ENCODE measurements around the gene COL25A1.

The COL25A1 gene

DNA sequence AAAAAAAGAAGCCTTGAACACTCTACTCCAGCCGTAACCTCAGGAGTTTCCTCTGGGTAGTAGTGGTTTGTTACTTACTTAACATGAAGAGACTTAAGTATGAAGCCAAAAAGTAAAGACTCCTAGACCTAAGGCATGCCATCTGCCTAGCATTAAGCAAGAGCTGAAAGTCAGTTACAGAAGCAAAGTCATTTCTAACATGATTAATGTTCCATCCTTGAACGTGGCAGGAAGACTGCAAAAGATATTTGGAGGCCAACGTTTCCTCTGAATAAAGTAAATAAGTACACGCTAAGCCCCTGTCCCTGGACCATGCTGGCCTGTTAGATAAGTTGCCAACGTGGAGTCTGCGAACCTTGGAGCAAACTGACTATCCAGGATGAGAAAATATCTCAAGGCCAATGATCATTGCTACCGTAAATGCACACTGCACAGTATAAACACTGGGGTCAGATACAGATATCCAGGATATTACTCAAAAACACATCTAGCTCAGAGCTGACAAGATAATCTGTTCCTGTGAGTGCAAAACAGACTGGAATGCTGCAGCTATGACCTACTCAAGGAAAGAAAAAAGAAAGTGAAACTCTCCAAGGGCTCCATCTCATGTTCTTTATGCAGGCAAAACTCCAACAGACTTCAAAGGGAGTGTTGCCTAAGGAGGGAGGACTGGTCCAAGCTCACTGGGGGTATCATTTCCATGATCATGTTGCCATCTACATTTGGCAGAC, 255.8 kb downstream of the COL25A1 start:
- DNase-seq (ENCODE audit: extremely low spot score): no peak
- CTCF ChIA-PET: interaction anchor here (1.0 kb wide), 1 partner anchor 9 kb away, joined by 3 read pairs; no protein-coding TSS in a partner anchor
- POLR2A ChIA-PET: no interaction called here
- TF ChIP-seq, protein P1, sequence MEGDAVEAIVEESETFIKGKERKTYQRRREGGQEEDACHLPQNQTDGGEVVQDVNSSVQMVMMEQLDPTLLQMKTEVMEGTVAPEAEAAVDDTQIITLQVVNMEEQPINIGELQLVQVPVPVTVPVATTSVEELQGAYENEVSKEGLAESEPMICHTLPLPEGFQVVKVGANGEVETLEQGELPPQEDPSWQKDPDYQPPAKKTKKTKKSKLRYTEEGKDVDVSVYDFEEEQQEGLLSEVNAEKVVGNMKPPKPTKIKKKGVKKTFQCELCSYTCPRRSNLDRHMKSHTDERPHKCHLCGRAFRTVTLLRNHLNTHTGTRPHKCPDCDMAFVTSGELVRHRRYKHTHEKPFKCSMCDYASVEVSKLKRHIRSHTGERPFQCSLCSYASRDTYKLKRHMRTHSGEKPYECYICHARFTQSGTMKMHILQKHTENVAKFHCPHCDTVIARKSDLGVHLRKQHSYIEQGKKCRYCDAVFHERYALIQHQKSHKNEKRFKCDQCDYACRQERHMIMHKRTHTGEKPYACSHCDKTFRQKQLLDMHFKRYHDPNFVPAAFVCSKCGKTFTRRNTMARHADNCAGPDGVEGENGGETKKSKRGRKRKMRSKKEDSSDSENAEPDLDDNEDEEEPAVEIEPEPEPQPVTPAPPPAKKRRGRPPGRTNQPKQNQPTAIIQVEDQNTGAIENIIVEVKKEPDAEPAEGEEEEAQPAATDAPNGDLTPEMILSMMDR (IDR thresholded peaks at IDR 0.05; ENCODE audit: control extremely low read depth, extremely low read depth, low read depth, missing control alignments): no peak

DNA sequence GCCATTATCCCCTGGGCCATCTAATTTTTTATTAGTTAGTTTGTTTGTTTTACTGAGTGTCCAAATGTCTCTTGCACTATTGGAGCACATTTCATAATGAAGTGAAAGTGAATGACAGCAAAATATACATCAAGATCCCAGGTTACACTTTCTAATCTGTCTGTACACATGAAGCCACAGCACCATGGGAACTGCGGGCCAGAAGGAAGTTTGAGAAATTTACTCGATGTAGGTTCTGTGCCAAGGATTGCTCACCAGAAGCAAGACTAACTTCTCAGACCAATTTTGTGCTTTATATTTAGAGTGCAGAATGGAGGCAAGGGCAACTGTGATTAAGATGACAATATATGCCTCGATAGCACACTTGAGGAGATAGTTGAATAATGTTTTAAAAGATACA, 258.0 kb downstream of the COL25A1 start:
- ChIA-PET POLR2A (no interaction called here), CTCF (no interaction called here)
- DNase-seq (ENCODE audit: extremely low spot score): no peak
- TF ChIP-seq, protein P1 (IDR thresholded peaks at IDR 0.05; ENCODE audit: control extremely low read depth, extremely low read depth, low read depth, missing control alignments): no peak

DNA sequence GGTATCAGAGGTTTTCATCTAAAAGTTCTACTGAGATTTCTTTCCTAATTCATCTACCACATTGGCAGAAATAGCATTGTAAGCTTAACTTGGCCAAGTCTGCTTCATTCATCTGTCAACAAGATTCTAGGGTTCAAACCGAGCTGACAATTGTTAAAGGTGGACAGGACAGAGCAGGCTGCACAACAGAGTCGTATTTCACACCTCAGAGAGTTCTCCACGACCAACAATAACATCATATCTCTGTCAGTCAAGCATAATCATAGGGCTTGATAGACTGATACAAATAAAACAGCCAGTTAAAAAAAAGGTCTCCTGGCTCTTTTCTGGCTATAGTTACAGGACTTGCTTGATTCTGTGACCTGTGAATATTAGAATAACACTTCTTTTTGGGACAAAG, 259.2 kb downstream of the COL25A1 start:
- CTCF ChIA-PET: interaction anchor here (0.6 kb wide), 1 partner anchor 9 kb away, joined by 4 read pairs; no protein-coding TSS in a partner anchor

DNA sequence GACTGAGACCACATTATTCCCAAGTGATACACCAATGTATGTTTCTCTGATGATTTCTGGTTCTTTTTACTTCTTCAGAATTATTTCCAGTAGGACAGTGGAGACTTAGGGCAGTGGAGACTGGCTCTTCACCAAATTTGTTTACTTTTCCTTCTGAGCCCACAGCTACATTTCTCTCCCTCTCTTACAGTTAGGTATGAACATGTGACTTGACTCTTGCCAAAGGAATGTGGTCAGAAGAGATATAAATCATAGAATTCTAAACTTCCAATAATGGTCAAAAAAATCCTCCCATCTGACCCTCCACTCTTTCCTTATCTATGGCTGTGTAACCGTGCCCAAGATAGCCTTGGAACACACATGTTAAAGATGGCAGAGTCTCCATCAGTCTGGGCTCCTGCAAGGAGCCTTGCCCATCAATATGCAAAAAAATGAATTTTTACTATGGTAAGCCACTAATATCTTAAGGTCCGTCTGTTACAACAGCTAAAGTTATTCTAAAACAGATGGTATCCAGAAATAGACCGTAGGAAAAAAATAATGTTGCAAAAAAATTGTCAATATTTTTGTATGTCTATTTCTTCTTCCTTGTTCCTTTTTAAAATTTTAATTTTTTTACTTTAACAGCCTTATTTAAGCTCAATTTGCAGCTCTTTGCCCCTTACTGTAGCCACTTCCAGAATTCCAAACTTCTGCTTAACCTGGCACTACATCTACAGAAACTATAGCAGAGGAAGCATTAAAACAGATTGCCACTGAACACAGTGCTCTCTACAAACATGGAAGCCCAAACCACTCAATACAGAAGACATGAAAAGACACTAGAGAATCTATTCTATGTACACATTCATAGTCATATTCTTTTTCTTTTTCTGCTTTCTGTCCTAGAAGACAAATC, 260.7 kb downstream of the COL25A1 start:
- ChIA-PET CTCF (interaction anchor here (1.8 kb wide), 1 partner anchor 54 kb away, joined by 4 read pairs; no protein-coding TSS in a partner anchor), POLR2A (no interaction called here)
- no peak for DNase-seq (ENCODE audit: extremely low spot score)
- TF ChIP-seq, protein P1 (IDR thresholded peaks at IDR 0.05; ENCODE audit: control extremely low read depth, extremely low read depth, low read depth, missing control alignments): no peak

More for the DNA sequence above, 259.2 kb downstream of the COL25A1 start:
- POLR2A ChIA-PET: no interaction called here
- DNase-seq (ENCODE audit: extremely low spot score): no peak
- TF ChIP-seq, protein P1 (IDR thresholded peaks at IDR 0.05; ENCODE audit: control extremely low read depth, extremely low read depth, low read depth, missing control alignments): no peak

DNA sequence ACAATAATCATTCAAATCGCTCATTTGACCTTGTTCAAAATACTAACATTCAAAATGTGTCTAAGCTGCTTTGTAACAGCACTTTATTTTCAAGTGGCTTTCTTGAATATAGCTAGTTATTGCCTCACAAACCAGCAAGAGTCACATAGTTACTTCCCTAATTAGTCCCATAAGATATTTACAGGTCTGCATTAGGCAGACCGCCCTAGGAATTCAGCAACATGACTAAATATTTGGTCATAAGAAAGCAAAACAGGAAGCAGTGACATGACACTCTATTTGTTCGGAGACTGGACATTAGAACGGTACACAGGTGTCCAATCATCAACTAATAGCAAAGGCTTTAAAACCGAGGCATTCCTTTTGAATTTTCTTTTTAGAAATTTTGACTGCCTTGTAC, 262.0 kb downstream of the COL25A1 start:
- no peak for DNase-seq (ENCODE audit: extremely low spot score)
- CTCF ChIA-PET: interaction anchor here (0.9 to 1.8 kb wide), 2 partner anchors 18 to 55 kb away, joined by 3 to 4 read pairs; no protein-coding TSS in a partner anchor
- TF ChIP-seq, protein P1 (IDR thresholded peaks at IDR 0.05; ENCODE audit: control extremely low read depth, extremely low read depth, low read depth, missing control alignments): no peak
- POLR2A ChIA-PET: no interaction called here

DNA sequence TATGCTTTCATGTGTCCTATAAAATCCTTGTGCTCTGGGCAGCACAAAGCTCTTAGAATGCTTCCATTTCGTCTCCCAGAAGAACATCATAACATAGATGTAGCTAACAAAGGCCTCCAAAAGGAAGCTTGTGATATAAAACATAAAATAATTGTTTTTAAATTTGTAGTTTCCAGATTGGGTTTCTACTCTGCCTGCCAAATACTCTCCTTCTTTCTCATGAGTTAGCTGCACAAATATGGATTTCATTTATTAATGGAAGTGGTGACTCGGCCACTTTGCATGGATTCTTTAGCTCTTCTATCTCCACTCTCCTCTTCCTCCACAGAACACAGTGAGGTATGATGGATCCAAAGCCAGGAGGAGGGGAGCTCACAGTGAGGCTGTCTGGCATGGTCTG, 265.4 kb downstream of the COL25A1 start:
- DNase-seq (ENCODE audit: extremely low spot score): no peak
- ChIA-PET CTCF (interaction anchor here (1.2 kb wide), 1 partner anchor 16 kb away, joined by 5 read pairs; no protein-coding TSS in a partner anchor), POLR2A (no interaction called here)
- TF ChIP-seq, protein P1 (IDR thresholded peaks at IDR 0.05; ENCODE audit: control extremely low read depth, extremely low read depth, low read depth, missing control alignments): no peak
